Esophagus muscularis mucosa (tissue), 3 donors: ENCODE measurements around the gene MCM5.

Experiments used
- POLR2AphosphoS5 ChIP-seq, 2 donors: sonication (generic); formaldehyde crosslinking; IDR thresholded peaks; one replicate each; pipeline ENCODE4 v1.6.1; 2017; ENCODE audit warnings: antibody characterized with exemption in 2 of 2
- TF ChIP-seq, protein P1 (sequence below), 3 experiments: fragments of 200-600 bp in 2 of 3; fragments of 450-650 bp in 1 of 3; sonication (generic) in 2 of 3; IDR thresholded peaks; one replicate each; pipeline ENCODE4 v1.5.1; 2017 to 2019; ENCODE audit warnings: antibody characterized with exemption in 3 of 3, mild to moderate bottlenecking in 2 of 3, moderate library complexity in 1 of 3

DNA sequence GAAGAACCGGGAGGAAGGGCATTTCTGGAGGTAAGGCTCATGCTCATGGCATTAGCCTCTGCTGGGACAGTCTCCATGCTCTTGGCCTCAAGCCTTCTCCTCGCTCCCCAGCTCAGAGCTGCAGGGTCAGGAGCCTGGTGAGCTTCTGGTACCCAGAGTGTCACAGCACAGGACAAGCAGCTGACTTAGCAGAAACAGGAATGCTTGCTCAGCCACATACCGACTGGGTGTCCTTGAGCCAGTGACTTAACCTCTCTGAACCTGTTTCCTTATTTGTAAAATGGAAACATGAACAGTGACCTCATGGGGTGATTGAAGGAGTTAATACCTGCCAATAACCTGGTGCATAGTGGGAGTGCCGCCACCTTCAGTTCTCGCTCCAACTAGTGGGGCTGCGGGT is 72.5 kb downstream of the MCM5 start:
- TF ChIP-seq, protein P1, sequence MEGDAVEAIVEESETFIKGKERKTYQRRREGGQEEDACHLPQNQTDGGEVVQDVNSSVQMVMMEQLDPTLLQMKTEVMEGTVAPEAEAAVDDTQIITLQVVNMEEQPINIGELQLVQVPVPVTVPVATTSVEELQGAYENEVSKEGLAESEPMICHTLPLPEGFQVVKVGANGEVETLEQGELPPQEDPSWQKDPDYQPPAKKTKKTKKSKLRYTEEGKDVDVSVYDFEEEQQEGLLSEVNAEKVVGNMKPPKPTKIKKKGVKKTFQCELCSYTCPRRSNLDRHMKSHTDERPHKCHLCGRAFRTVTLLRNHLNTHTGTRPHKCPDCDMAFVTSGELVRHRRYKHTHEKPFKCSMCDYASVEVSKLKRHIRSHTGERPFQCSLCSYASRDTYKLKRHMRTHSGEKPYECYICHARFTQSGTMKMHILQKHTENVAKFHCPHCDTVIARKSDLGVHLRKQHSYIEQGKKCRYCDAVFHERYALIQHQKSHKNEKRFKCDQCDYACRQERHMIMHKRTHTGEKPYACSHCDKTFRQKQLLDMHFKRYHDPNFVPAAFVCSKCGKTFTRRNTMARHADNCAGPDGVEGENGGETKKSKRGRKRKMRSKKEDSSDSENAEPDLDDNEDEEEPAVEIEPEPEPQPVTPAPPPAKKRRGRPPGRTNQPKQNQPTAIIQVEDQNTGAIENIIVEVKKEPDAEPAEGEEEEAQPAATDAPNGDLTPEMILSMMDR (IDR thresholded peaks at IDR 0.05) = no peak
- no peak for TF ChIP-seq POLR2AphosphoS5 (IDR thresholded peaks at IDR 0.05)
